A673 (cell line): ENCODE data around the gene SGK1. TPM values are rescaled to one million over a fixed set of nuclear protein-coding genes. Genes with fewer than 3 reads are reported as not detected.
"Not testable (repeated sequence)": the region's sequence is repeated elsewhere in the genome, so short reads cannot be mapped to it uniquely, and the experiment has no call there.

Source experiments
- BruUV-seq: library from RNA; stranded (reverse); fragments of 400-500 nt; replicated peaks from 2 replicates; lab custom pipeline; 2021; lab: Mats Ljungman, UMichigan
- CTCF ChIA-PET: fragments of 300-600 bp; sonication (Branson Sonifier 250); formaldehyde crosslinking; loops from one replicate; lab custom pipeline; 2022; ENCODE audit warnings: antibody characterized with exemption; lab: Charles Lee
- POLR2A ChIA-PET: fragments of 300-600 bp; sonication (Branson Sonifier 250); formaldehyde crosslinking; loops from one replicate; lab custom pipeline; 2022; ENCODE audit warnings: antibody characterized with exemption; ENCODE audit not compliant: low non-redundant PET; lab: Charles Lee
- DNase-seq: peaks from one replicate; pipeline ENCODE4 v3.0.0-alpha.2; 2015; ENCODE audit warnings: low spot score
- H3K27ac ChIP-seq: fragments of 200-600 bp; sonication (generic); 2 replicates; pipeline ENCODE4 v1.5.1; 2016; ENCODE audit warnings: mixed run types, low read depth, mild to moderate bottlenecking, mixed read lengths, antibody characterized with exemption, low read length; ENCODE audit not compliant: poor library complexity, severe bottlenecking
- H3K27me3 ChIP-seq: fragments of 200-600 bp; sonication (generic); replicated peaks from 2 replicates; pipeline ENCODE4 v1.6.1; 2017; ENCODE audit warnings: mixed run types, low read depth, mild to moderate bottlenecking, mixed read lengths, antibody characterized with exemption, low read length; ENCODE audit not compliant: insufficient read depth, poor library complexity
- H3K36me3 ChIP-seq: fragments of 200-600 bp; sonication (generic); 2 replicates; pipeline ENCODE4 v1.6.1; 2016; ENCODE audit warnings: mixed run types, mild to moderate bottlenecking, mixed read lengths, antibody characterized with exemption, low read length; ENCODE audit not compliant: insufficient read depth, poor library complexity, severe bottlenecking
- H3K4me1 ChIP-seq: fragments of 200-600 bp; sonication (generic); 2 replicates; pipeline ENCODE4 v1.6.1; 2017; ENCODE audit warnings: mixed run types, mild to moderate bottlenecking, mixed read lengths, antibody characterized with exemption, low read length; ENCODE audit not compliant: insufficient read depth, poor library complexity, severe bottlenecking
- H3K4me3 ChIP-seq: fragments of 200-600 bp; sonication (generic); 2 replicates; pipeline ENCODE4 v1.5.1; 2016; ENCODE audit warnings: low read depth, mixed run types, mild to moderate bottlenecking, mixed read lengths, low read length; ENCODE audit not compliant: poor library complexity, severe bottlenecking
- H3K9me3 ChIP-seq: fragments of 200-600 bp; sonication (generic); 2 replicates; pipeline ENCODE4 v1.6.1; 2016; ENCODE audit warnings: mixed run types, low read depth, mild to moderate bottlenecking, mixed read lengths, antibody characterized with exemption, low read length; ENCODE audit not compliant: poor library complexity, severe bottlenecking
- EZH2 ChIP-seq: fragments of 200-600 bp; sonication (generic); IDR thresholded peaks from 2 replicates; pipeline ENCODE4 v1.6.1; 2017; ENCODE audit warnings: borderline replicate concordance, low read depth, mild to moderate bottlenecking, mixed read lengths, antibody characterized with exemption, low read length; ENCODE audit not compliant: poor library complexity, severe bottlenecking
- intact Hi-C: fragments of 100-400 bp; cut with micrococcal nuclease; formaldehyde crosslinking; loops from one replicate; pipeline ENCODE4 v1.10.0; 2022; ENCODE audit not compliant: unreplicated experiment
- total RNA-seq: library from RNA; stranded (reverse); gene quantifications from 2 replicates; pipeline ENCODE4 v1.2.3, GENCODE V29; 2021
- TF ChIP-seq, protein P1 (sequence below): fragments of 300-800, 200-600 bp; sonication (generic); conservative IDR thresholded peaks from 2 replicates; pipeline ENCODE4 v1.5.1; 2017; ENCODE audit warnings: low read depth, mild to moderate bottlenecking, antibody characterized with exemption, low read length, moderate library complexity, mixed read lengths

The SGK1 gene
- total RNA-seq, 1 experiment from 2014 or later, result 73.3 TPM

DNA sequence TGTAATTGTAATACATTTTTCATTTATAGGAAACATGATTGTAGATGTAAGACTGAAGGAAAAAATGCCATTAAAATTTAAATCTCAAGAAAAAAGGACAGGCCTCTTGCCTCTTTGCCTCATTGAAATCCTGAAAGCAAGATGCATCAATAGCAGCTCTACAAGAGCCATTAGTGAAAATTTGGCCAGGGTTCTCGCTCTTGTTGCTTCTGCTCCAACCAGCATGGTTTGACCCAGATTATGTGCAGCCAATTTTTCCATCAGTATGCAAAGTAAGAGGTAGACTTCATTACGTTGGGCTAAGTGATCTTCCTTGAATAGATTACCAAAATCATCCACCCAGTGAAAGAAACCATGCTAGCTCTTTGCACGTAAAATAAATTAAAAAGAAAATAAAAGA, 106.6 kb downstream of the SGK1 start:
- Histone ChIP-seq H3K4me3 (no peak overlapping the region), H3K27me3 (no peaks in the 10 kb centered on the region), H3K27ac (no peak overlapping the region), H3K4me1 (no peaks in the 10 kb centered on the region), H3K36me3 (no peaks in the 10 kb centered on the region), H3K9me3 (no peaks in the 10 kb centered on the region)
- DNase-seq, result no peak
- no TSS peak for BruUV-seq
- ChIA-PET POLR2A (no interaction called here), CTCF (no interaction called here)
- no peak for TF ChIP-seq EZH2
- TF ChIP-seq, protein P1, sequence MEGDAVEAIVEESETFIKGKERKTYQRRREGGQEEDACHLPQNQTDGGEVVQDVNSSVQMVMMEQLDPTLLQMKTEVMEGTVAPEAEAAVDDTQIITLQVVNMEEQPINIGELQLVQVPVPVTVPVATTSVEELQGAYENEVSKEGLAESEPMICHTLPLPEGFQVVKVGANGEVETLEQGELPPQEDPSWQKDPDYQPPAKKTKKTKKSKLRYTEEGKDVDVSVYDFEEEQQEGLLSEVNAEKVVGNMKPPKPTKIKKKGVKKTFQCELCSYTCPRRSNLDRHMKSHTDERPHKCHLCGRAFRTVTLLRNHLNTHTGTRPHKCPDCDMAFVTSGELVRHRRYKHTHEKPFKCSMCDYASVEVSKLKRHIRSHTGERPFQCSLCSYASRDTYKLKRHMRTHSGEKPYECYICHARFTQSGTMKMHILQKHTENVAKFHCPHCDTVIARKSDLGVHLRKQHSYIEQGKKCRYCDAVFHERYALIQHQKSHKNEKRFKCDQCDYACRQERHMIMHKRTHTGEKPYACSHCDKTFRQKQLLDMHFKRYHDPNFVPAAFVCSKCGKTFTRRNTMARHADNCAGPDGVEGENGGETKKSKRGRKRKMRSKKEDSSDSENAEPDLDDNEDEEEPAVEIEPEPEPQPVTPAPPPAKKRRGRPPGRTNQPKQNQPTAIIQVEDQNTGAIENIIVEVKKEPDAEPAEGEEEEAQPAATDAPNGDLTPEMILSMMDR, result no peak
- intact Hi-C loops, result no loop called here

DNA sequence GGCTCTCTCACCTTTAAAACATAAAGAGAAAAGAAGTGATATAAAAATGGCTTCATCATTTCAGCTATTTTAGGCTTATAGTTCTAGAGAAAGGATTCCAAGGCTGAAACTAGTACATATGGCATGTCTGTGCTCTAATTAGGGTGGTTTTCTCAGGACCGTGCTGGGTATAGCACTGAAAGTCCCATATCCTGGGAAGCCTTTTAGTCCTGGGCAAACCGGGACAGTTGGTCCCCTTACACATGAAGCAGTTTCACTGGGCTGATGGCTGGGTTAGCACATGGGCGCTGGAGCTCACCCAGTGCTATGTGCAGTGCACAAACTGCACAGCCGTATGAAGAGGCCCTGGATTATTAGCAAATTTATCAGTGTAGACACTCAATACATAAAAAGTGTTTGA, 110.5 kb downstream of the SGK1 start:
- Histone ChIP-seq H3K9me3 (no peaks in the 10 kb centered on the region), H3K4me1 (no peaks in the 10 kb centered on the region), H3K4me3 (no peak overlapping the region), H3K27me3 (no peaks in the 10 kb centered on the region), H3K27ac (no peak overlapping the region), H3K36me3 (no peaks in the 10 kb centered on the region)
- intact Hi-C loops, result no loop called here
- ChIA-PET POLR2A (no interaction called here), CTCF (interaction anchor here (0.9 kb wide), 1 partner anchor 95 kb away, joined by 3 read pairs; no protein-coding TSS in a partner anchor)
- BruUV-seq, result no TSS peak
- no peak for DNase-seq
- TF ChIP-seq EZH2, result no peak
- TF ChIP-seq, protein P1, result no peak

DNA sequence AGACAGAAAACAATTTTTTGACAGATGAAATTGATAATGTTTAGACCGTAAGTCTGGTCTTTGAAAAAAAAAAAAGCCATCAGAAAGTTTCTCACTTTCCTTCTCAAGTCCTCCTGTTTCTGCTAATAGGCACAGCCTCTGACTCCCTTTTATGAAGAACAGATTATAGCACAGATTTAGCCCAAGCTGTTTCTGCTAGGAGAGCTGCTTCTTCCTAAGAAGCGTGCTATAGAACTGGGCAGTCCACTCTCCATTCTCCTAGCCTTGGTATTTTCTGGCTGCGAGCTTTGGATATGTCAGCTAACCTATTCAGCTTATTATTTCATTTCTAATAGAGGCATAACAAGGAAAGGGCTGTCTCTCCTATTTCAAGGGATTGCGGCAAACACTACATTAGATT, 112.5 kb downstream of the SGK1 start:
- H3K4me3 ChIP-seq, result no peak overlapping the region

DNA sequence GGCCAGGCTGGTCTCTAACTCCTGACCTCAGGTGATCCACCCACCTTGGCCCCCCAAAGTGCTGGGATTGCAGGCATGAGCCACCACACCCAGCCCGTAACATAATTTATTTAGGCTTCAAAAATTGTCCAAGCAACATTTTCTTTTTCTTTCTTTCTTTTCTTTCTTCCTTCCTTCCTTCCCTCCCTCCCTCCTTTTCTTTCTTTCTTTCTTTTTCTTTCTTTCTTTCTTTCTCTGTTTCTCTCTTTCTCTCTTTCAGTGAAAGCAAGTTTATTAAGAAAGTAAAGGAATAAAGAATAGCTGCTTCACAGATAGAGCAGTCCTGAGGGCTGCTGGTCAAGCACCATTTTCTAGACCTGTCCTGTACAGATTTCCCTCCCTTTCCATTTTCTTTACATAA, 113.2 kb downstream of the SGK1 start:
- POLR2A ChIA-PET, result interaction anchor here (0.7 kb wide), 1 partner anchor 47 kb away, joined by 5 read pairs; no protein-coding TSS in a partner anchor
- DNase-seq, H3K36me3 ChIP-seq, BruUV-seq, CTCF ChIA-PET, H3K9me3 ChIP-seq, intact Hi-C loops, H3K4me3 ChIP-seq, H3K4me1 ChIP-seq, H3K27me3 ChIP-seq, H3K27ac ChIP-seq: not testable (repeated sequence)

More for the DNA sequence above, 112.5 kb downstream of the SGK1 start:
- Histone ChIP-seq H3K4me1 (no peaks in the 10 kb centered on the region), H3K27ac (no peak overlapping the region), H3K9me3 (no peaks in the 10 kb centered on the region), H3K27me3 (no peaks in the 10 kb centered on the region), H3K36me3 (no peaks in the 10 kb centered on the region)
- intact Hi-C loops, result no loop called here
- POLR2A ChIA-PET, result no interaction called here
- BruUV-seq, result no TSS peak
- DNase-seq, result no peak
- TF ChIP-seq, protein P1, result no peak
- no peak for TF ChIP-seq EZH2
- CTCF ChIA-PET, result no interaction called here
